ENCODE results near the gene CHURC1. TPM values are rescaled to one million over a fixed set of nuclear protein-coding genes. Genes with fewer than 3 reads are reported as not detected.

CHURC1 gene
- total RNA-seq, 1 donor from 2014 or later = 57.9 TPM

GRCh38 chr14:64968167-64968566, 53.9 kb downstream of the CHURC1 start:
- Histone ChIP-seq H3K4me1 (peaks cover 17% of the 10 kb centered on the region), H3K36me3 (no peaks in the 10 kb centered on the region), H3K4me3 (no peak overlapping the region), H3K27me3 (no peaks in the 10 kb centered on the region), H3K27ac (no peak overlapping the region), H3K9me3 (no peaks in the 10 kb centered on the region)
- intact Hi-C loops (cut with DNase I) = no loop called here
- TF ChIP-seq POLR2AphosphoS5 (IDR thresholded peaks at IDR 0.05; ENCODE audit: insufficient read depth in 1 of 2, low read depth in 1 of 2) (no peak), CTCF (IDR thresholded peaks at IDR 0.05) (no peak), POLR2A (IDR thresholded peaks at IDR 0.05) (no peak)
- no peak for DNase-seq (ENCODE audit: extremely low spot score in 2 of 2)

- no peaks in the 10 kb centered on the region for H3K9me3 ChIP-seq
- no peaks in the 10 kb centered on the region for H3K27me3 ChIP-seq
- H3K4me3 ChIP-seq = no peak overlapping the region
- H3K4me1 ChIP-seq = peaks cover 17% of the 10 kb centered on the region
- H3K27ac ChIP-seq = no peak overlapping the region
- intact Hi-C loops (cut with DNase I) = no loop called here
- DNase-seq (ENCODE audit: extremely low spot score in 2 of 2) = no peak
- no peaks in the 10 kb centered on the region for H3K36me3 ChIP-seq
- no peak for TF ChIP-seq POLR2A (IDR thresholded peaks at IDR 0.05)
- TF ChIP-seq CTCF (IDR thresholded peaks at IDR 0.05) = no peak
- no peak for TF ChIP-seq POLR2AphosphoS5 (IDR thresholded peaks at IDR 0.05; ENCODE audit: insufficient read depth in 1 of 2, low read depth in 1 of 2)
Measured at GRCh38 chr14:64968651-64969050, 54.4 kb downstream of the CHURC1 start.

- H3K27ac ChIP-seq = no peak overlapping the region
- intact Hi-C loops (cut with DNase I) = no loop called here
- no peaks in the 10 kb centered on the region for H3K36me3 ChIP-seq
- no peak for TF ChIP-seq POLR2A (IDR thresholded peaks at IDR 0.05)
- no peak for TF ChIP-seq POLR2AphosphoS5 (IDR thresholded peaks at IDR 0.05; ENCODE audit: insufficient read depth in 1 of 2, low read depth in 1 of 2)
- no peak for TF ChIP-seq CTCF (IDR thresholded peaks at IDR 0.05)
- no peaks in the 10 kb centered on the region for H3K9me3 ChIP-seq
- H3K27me3 ChIP-seq = no peaks in the 10 kb centered on the region
- DNase-seq (ENCODE audit: extremely low spot score in 2 of 2) = no peak
- no peak overlapping the region for H3K4me3 ChIP-seq
- H3K4me1 ChIP-seq = peaks cover 17% of the 10 kb centered on the region
Measured at GRCh38 chr14:64970041-64970440, 55.8 kb downstream of the CHURC1 start.

GRCh38 chr14:64970776-64971477, 56.7 kb downstream of the CHURC1 start:
- Histone ChIP-seq H3K4me3 (peak overlapping the region; percentile 74 to 76), H3K9me3 (no peaks in the 10 kb centered on the region), H3K27ac (no peak overlapping the region), H3K4me1 (peaks cover 17% of the 10 kb centered on the region), H3K36me3 (no peaks in the 10 kb centered on the region), H3K27me3 (no peaks in the 10 kb centered on the region)
- no peak for DNase-seq (ENCODE audit: extremely low spot score in 2 of 2)
- TF ChIP-seq POLR2A (IDR thresholded peaks at IDR 0.05) (no peak), POLR2AphosphoS5 (IDR thresholded peaks at IDR 0.05; ENCODE audit: insufficient read depth in 1 of 2, low read depth in 1 of 2) (no peak), CTCF (IDR thresholded peaks at IDR 0.05) (no peak)
- intact Hi-C loops (cut with DNase I) = no loop called here

- DNase-seq (ENCODE audit: extremely low spot score in 2 of 2) = no peak
Measured at GRCh38 chr14:64971491-64971942, 57.3 kb downstream of the CHURC1 start.

More at GRCh38 chr14:64971491-64971942, 57.3 kb downstream of the CHURC1 start:
- Histone ChIP-seq H3K27ac (peak overlapping the region; percentile 62), H3K4me1 (peaks cover 17% of the 10 kb centered on the region), H3K9me3 (no peaks in the 10 kb centered on the region), H3K4me3 (peak overlapping the region; percentile 74 to 76), H3K36me3 (no peaks in the 10 kb centered on the region), H3K27me3 (no peaks in the 10 kb centered on the region)
- intact Hi-C loops (cut with DNase I) = no loop called here
- TF ChIP-seq POLR2A (IDR thresholded peaks at IDR 0.05) (no peak), POLR2AphosphoS5 (IDR thresholded peaks at IDR 0.05; ENCODE audit: insufficient read depth in 1 of 2, low read depth in 1 of 2) (no peak), CTCF (IDR thresholded peaks at IDR 0.05) (no peak)

Data from vagina (tissue), 2 donors.